Activated T-cell treated with anti-CD3 and anti-CD28 coated beads, Interleukin-2, amount 50 U/mL, for 48 hours (primary cell): Measurements from ENCODE around the gene SLC25A21.
"Not testable (repeated sequence)": the region's sequence is repeated elsewhere in the genome, so short reads cannot be mapped to it uniquely, and the experiment has no call there.

Experiments
- DNase-seq, 2 experiments: peaks; one replicate each; pipeline ENCODE4 v3.0.0-alpha.2; 2020

Gene SLC25A21

GRCh38 chr14:36935976-36936678 lies 236.3 kb downstream of the SLC25A21 start:
- DNase-seq, result no peak

- DNase-seq, result no peak
Measured at GRCh38 chr14:36934304-36934703, 238.1 kb downstream of the SLC25A21 start.

GRCh38 chr14:36931791-36932190 lies 240.6 kb downstream of the SLC25A21 start:
- no peak for DNase-seq

GRCh38 chr14:36928432-36928831 lies 244.0 kb downstream of the SLC25A21 start:
- no peak for DNase-seq

- no peak for DNase-seq
Measured at GRCh38 chr14:36925094-36925493, 247.3 kb downstream of the SLC25A21 start.

GRCh38 chr14:36916668-36917067 lies 255.7 kb downstream of the SLC25A21 start:
- no peak for DNase-seq

DNA sequence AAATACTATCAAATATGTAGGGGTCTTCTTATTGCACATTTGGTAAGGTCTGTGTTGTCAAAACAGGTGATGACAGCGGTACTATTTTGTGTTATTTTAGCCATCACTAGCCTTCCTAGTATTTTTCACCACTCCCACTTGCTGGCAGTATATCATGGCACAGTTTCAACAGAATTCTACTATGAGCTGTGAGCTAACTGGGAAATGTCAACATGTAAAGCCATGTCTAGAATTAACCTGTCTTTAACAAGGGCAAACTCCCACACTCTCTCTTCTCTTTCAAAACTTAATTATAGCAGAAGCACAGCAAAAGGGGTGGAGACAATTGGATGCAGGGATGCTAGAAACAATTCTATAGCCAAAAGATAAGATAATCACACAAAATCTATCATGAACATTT lies 257.3 kb downstream of the SLC25A21 start:
- no peak for DNase-seq

DNA sequence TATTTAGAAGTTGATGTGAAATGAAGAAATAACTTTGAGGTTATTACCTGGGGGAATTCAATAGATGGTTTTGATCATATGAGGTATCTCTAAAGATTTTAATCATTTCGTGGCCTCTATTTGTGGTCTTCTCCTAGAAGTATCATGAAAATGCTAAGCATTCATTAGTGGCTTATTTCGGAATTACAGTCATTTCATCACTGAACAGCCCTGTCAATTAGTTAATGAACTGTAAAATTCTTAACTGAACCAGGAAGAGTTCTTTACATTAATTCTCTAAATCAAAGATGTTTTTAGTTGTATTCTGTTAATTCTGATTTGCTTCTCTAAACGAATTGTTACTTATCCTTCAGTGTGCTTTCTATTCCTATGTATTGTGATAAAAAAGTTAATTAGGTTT lies 261.8 kb downstream of the SLC25A21 start:
- no peak for DNase-seq

DNA sequence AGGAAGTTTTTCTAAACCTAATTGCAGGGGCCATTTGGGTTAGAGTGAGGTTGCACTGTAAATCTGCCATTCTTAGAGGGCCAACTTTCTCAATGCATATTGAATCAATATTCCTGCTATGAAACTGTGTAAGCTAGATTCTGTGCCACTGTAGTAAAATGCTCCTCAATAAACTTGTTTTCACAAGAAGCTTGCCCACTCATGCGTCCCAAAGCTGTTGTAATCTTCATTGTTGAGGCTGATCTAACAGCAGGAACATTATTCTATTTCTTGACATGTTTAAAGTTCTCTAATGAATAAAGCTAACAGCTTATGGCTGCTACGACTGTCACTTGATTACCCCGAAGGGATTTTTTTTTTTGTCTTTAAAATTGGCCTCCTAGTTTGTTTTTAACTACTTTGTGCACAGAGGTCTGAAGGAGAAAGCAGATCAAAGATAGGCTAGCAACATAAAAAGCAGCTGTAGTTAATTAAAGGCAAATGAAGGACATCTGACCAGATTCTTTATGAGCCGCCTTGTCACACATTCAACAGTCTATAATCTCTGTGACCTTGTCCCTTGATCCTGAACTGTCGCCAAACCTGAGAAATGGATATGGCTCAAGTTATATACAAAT lies 267.0 kb downstream of the SLC25A21 start:
- no peak for DNase-seq

DNA sequence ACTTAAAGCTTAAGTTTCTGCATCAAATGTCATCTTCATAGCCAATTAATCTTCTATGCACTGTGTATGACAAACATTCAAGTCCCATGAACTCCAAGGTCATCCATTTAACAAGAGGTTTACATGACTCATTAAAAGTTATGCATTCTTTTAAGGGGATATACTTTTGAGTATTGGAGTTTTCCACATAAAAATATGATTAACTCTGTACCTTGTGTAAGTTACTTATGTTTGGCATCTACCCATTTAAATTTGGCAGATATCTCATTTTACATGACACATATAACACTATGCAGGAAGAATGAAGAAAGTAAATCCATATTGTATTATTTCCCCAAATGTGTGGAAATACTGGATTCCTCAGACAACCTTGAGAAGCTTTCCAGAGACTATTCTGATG lies 270.5 kb downstream of the SLC25A21 start:
- DNase-seq, result no peak

- DNase-seq, result no peak
Measured at GRCh38 chr14:36900846-36901245, 271.6 kb downstream of the SLC25A21 start.

DNA sequence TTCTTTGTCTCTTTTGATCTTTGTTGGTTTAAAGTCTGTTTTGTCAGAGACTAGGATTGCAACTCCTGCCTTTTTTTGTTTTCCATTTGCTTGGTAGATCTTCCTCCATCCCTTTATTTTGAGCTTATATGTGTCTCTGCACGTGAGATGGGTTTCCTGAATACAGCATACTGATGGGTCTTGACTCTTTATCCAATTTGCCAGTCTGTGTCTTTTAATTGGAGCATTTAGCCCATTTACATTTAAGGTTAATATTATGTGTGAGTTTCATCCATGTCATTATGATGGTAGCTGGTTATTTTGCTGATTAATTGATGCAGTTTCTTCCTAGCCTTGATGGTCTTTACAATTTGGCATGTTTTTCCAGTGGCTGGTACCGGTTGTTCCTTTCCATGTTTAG lies 276.1 kb downstream of the SLC25A21 start:
- DNase-seq, result not testable (repeated sequence)

GRCh38 chr14:36884049-36884448 lies 288.4 kb downstream of the SLC25A21 start:
- no peak for DNase-seq

DNA sequence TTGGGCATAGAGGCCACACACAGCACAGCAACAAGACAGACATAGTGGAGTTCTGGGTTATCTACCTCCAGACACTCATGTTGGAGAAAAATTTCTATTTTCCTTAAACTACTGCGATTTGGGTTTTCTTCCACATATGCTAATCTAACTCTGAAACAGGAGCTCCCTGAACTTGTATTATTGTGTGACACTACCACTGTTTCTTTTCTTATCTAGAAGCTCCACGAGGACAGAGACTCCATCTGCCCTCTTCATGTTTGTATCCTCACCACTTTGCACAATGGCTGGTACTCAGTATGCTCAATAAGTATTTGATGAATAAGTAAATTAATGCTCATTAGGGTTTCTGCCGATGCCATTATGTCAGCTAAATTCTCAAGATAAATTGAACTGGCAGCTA lies 292.1 kb downstream of the SLC25A21 start:
- DNase-seq, result no peak

DNA sequence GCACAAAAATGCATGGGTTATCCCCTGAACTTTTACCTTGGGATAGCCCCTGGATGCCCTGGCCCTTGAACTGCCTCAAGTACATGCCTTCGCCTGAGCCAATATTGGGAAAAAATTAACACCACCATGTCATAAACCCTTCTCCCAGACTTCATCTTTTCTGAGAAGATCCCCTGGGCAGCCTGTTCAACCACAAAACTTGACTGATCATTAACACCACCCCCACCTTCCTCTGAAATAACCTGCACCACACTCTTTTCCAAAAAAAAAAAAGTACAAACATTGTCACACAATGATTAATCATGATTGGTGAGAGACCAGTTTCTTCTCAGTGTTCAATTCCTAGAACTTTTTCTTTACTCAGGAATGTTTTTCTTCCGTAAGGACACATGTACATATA lies 292.8 kb downstream of the SLC25A21 start:
- no peak for DNase-seq

DNA sequence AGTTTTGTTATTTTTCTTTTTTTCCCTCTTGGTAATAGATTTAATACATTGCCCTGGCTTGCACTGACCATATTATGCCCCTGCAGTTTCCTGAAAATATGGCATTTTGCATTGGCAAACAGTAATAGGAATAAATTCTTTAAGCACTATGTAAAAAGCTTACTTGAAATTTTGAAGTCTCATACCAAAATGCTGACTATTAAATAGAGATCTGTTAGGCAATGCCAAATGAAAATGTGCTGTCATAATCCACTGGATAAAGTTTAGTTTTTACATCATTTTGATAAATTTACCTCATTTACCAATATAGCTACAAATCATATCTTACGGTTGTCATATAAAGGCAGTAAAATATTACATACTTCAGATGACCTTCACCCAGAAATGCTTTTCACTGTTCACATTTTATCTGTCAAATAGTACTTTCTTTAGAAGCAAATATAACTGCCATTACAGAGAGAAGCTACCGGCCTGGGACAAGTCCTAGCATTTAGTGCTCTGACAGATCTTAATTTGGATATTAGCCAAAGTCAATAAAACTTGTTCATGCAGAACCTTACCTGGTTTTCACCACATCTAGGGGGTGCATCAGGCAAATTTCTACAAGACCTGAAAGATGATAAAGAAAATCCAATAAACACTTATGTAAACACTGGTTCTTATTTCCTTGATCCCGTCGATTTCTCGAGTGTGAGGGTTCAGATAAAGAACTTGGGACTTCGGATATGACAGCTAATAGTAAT lies 297.8 kb downstream of the SLC25A21 start:
- DNase-seq, result no peak

DNA sequence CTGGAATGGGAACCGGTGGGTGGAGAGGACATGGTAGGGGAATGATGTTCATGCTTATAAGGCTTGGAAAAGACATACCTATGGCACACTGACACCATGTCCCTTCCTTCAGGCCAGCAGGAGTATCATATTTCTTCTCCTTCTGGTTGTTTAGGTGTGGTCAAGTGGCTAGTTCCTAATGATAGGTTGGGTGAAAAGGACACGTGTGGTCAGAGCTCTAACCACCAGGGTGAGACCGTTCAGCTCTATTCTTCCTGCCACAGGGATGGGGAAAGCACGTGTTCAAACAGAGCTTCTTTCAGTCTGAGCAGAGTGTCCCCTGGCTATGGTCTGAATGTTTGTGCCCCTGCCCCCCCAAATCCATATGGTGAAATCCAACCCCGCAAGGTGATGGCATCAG lies 301.6 kb downstream of the SLC25A21 start:
- no peak for DNase-seq

DNA sequence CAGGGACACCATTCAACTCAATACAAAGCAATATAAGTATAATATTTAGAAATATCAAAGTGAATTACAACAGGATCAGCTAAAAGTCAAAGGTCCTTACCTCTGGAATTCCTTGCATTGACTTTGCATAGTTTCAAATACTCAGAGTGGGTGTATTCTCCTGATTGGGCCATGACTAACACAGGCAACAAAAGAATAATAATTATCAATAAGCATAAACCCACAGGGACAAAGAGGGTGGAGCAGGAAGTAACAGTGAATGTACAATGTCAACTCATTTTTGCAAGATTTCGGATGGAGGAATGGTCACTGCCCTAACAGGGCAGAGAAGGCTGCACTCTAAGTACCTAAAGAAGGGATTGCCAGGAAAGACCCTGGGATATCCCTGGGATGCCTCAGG lies 303.3 kb downstream of the SLC25A21 start:
- DNase-seq, result no peak

DNA sequence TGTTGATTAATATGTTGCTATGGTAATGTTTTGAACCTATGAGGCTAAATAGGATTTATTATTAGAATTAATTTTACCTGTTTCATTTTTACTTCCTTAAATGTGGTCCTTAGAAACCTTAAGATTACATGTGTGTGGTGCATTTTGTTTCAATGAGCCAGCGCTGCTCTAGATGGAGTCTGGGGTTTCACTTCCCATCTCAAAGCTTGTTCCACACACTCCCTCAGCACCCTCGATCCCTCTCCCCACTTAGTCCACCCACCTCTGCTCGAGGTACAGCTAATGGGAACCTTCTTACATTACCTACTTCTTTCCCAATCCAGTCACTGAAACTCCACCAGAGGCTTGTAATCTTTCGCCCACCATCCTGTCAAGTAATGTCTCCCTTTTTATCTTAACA lies 305.5 kb downstream of the SLC25A21 start:
- no peak for DNase-seq

- no peak for DNase-seq
Measured at GRCh38 chr14:36863271-36863670, 309.1 kb downstream of the SLC25A21 start.

GRCh38 chr14:36862237-36862636 lies 310.2 kb downstream of the SLC25A21 start:
- not testable (repeated sequence) for DNase-seq

GRCh38 chr14:36860831-36861230 lies 311.6 kb downstream of the SLC25A21 start:
- no peak for DNase-seq

GRCh38 chr14:36859119-36859518 lies 313.3 kb downstream of the SLC25A21 start:
- DNase-seq, result no peak

DNA sequence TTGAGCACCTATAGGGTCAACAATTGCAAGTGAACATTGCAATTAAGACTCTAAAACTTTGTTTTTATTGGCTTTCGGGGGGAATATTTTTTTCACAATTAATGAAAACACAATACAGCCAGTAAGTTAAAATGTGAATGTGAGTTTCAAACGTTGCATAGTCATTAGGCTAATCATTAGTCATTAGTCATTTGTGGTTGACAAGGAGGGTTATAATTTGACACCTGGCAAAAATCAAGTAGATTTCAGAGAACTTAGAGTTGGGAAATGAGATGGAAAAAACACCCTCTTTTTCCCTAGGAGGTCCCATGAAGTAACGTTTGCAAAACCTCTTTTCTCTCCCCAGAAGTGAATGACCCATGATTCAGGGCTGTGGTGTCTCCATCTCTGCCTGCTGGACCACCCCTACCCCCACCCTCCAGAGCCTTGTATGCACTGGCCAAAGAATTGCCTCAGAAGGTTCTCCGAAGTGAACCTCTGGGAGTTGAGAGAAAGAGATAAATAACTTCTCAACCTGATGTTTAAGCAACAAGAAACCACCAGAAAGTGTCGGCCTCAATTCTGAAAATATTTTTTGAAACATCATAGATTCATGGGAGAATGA lies 314.5 kb downstream of the SLC25A21 start:
- DNase-seq, result no peak
